ENCODE results near the gene APOL3. TPM values are rescaled to one million over a fixed set of nuclear protein-coding genes. Genes with fewer than 3 reads are reported as not detected.
"Not testable (repeated sequence)": the region's sequence is repeated elsewhere in the genome, so short reads cannot be mapped to it uniquely, and the experiment has no call there.

The APOL3 gene
- total and polyA plus RNA-seq, 11 donors, result 16.9 to 103 (median 24.5) TPM

DNA sequence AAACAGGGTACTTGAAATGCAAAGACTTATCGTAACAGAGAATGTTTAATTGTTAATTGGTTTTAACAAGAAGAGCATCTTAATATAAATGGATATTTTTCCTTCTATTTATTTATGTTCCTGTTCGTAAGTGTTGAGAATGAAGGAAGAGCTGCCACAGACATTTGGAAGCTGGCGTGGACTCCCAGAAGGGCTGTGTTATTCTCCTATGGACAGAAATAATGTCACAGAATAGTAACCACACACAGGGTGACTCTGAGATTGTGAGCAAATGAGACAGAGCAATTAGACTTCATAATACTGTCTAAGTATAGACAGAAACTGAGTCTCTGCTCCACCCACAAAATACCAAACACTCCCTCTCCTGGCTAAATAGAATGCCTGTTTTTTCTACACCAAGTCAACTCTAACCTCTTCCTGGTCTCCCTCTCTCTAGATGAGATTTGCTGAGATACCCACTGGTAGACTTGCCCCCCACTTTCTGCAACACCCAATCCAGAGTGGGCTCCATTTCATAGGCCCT, 6.1 kb downstream of the APOL3 start:
- Histone ChIP-seq H3K9me3 (no peaks in the 10 kb centered on the region), H3K36me3 (peaks cover 0 to 44% (median 5%) of the 10 kb centered on the region in 9 donors), H3K4me1 (peaks cover 11 to 97% (median 59%) of the 10 kb centered on the region in 12 donors), H3K27me3 (no peaks in the 10 kb centered on the region), H3K27ac (peak overlapping the region; percentile 86 to 97 (median 91)), H3K4me3 (peak overlapping the region in 1 of 12 donors; percentile 72)
- ATAC-seq, result no peak
- no peak for DNase-seq
- TF ChIP-seq POLR2A (IDR thresholded peaks at IDR 0.05), result no peak
- TF ChIP-seq, protein P1, sequence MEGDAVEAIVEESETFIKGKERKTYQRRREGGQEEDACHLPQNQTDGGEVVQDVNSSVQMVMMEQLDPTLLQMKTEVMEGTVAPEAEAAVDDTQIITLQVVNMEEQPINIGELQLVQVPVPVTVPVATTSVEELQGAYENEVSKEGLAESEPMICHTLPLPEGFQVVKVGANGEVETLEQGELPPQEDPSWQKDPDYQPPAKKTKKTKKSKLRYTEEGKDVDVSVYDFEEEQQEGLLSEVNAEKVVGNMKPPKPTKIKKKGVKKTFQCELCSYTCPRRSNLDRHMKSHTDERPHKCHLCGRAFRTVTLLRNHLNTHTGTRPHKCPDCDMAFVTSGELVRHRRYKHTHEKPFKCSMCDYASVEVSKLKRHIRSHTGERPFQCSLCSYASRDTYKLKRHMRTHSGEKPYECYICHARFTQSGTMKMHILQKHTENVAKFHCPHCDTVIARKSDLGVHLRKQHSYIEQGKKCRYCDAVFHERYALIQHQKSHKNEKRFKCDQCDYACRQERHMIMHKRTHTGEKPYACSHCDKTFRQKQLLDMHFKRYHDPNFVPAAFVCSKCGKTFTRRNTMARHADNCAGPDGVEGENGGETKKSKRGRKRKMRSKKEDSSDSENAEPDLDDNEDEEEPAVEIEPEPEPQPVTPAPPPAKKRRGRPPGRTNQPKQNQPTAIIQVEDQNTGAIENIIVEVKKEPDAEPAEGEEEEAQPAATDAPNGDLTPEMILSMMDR (IDR thresholded peaks at IDR 0.05), result peak in 1 of 12 donors; percentile 8
- intact Hi-C loops (cut with DNase I), result loop anchor here in 2 of 10 donors (10.0 kb wide), 2 partner anchors 70 to 80 kb away; partner anchors contain the start of gene APOL2 (in 1 of the 2)
- 83 to 91% (median 89%) methylated on average over 3 of the region's 3 CpGs for WGBS, 4 donors

DNA sequence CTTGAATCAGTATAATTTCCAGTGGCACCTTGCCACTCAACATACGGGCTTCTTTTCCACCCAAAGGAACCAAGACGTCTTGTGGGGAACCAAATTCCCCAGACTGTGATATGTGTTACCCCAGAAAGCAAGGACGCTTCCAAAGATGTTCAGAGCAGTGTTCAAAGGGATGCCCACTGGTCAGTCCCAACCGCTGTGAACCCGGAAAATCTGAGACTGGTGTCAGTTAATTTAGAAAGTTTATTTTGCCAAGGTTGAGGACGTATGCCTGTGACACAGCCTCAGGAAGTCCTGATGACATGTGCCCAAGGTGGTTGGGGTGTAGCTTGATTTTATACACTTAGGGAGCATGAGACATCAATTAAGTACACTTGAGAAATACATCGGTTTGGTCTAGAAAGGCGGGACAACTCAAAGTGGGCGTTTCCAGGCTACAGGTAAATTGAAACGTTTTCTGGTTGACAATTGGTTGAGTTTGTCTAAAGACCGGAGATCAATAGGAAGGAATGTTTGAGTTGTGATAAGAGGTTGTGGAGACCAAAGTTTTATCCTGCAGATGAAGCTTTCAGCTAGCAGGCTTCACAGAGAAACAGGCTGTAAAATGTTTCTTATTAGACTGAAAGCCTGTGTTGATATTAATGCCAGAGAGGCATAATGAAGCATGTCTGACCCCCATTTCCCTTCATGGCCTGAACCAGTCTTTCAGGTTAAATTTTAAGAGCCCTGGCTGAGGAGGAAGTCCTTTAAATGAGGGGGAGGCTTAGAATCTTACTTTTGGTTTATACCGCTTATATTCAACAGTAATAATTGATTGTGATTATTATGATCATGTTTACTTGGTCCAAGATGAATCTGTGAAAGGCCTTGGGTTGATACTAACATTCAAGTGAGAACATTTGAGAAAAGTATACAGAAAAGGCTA, 6.8 kb downstream of the APOL3 start:
- no peaks in the 10 kb centered on the region for H3K27me3 ChIP-seq
- DNase-seq (no peak), ATAC-seq (no peak)
- H3K4me3 ChIP-seq, result no peak overlapping the region
- no peaks in the 10 kb centered on the region for H3K9me3 ChIP-seq
- TF ChIP-seq, protein P1 (IDR thresholded peaks at IDR 0.05), result no peak
- TF ChIP-seq POLR2A (IDR thresholded peaks at IDR 0.05), result no peak
- intact Hi-C loops (cut with DNase I), result loop anchor here in 2 of 10 donors (10.0 kb wide), 2 partner anchors 71 to 81 kb away; partner anchors contain the start of gene APOL2 (in 1 of the 2)
- H3K4me1 ChIP-seq, result peaks cover 11 to 97% (median 60%) of the 10 kb centered on the region in 12 donors
- H3K36me3 ChIP-seq, result peaks cover 0 to 51% (median 13%) of the 10 kb centered on the region in 9 donors
- peak overlapping the region in 10 of 12 donors; percentile 15 to 97 (median 90) for H3K27ac ChIP-seq
- 74 to 84% (median 81%) methylated on average over 12 of the region's 12 CpGs for WGBS, 4 donors

DNA sequence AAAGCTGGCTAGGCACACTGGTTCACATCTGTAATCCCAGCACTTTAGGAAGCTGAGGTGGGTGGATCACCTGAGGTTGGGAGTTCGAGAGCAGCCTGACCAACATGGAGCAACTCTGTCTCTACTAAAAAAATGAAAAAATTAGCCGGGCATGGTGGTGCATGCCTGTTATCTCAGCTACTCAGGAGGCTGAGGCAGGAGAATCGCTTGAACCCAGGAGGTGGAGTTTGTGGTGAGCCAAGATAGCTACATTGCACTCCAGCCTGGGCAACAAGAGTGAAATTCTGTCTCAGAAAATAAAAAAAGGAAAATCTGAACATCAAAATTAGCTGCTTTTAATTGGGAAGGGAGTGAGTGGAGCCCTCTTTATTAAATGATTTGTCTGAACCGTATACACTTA, 7.7 kb downstream of the APOL3 start:
- not testable (repeated sequence) for H3K4me3 ChIP-seq, DNase-seq, ATAC-seq, H3K27me3 ChIP-seq, H3K9me3 ChIP-seq
- H3K36me3 ChIP-seq, result peaks cover 0 to 60% (median 22%) of the 10 kb centered on the region in 9 donors
- 83 to 90% (median 86%) methylated on average over 4 of the region's 4 CpGs for WGBS, 4 donors
- peaks cover 11 to 90% (median 64%) of the 10 kb centered on the region in 12 donors for H3K4me1 ChIP-seq
- H3K27ac ChIP-seq, result peak overlapping the region in 6 of 12 donors; percentile 9 to 97 (median 69)
- intact Hi-C loops (cut with DNase I), result loop anchor here in 2 of 10 donors (10.0 kb wide), 2 partner anchors 72 to 82 kb away; partner anchors contain the start of gene APOL2 (in 1 of the 2)

DNA sequence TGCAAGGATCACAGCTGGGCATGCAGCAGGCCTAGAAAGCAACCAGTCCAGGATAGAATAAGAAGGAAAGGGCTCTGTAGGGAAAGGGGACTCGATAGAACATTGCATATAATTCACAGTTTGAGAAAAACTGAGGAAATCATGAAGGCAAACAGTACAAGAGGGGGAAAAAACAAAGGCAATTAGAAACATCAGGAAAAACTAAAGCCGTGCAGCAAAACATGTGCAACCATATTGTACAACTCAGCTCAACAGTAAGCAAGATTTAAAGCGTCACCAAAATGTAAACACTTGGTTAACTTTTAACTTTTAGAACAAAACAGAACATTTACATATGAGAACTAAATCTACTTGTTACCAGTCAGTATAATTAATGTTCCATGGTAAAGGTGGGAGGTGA, 8.5 kb downstream of the APOL3 start:
- Histone ChIP-seq H3K4me3 (peak overlapping the region in 1 of 12 donors; percentile 5), H3K36me3 (peaks cover 0 to 68% (median 28%) of the 10 kb centered on the region in 9 donors), H3K4me1 (peaks cover 16 to 90% (median 71%) of the 10 kb centered on the region in 12 donors), H3K9me3 (no peaks in the 10 kb centered on the region), H3K27me3 (no peaks in the 10 kb centered on the region), H3K27ac (peak overlapping the region in 10 of 12 donors; percentile 23 to 93 (median 48))
- ATAC-seq (no peak), DNase-seq (no peak)
- TF ChIP-seq POLR2A (IDR thresholded peaks at IDR 0.05), result no peak
- TF ChIP-seq, protein P1 (IDR thresholded peaks at IDR 0.05), result no peak
- intact Hi-C loops (cut with DNase I), result loop anchor here in 2 of 10 donors (10.0 kb wide), 2 partner anchors 73 to 83 kb away; partner anchors contain the start of gene APOL2 (in 1 of the 2)
- 74 to 88% (median 85%) methylated on average over 3 of the region's 3 CpGs for WGBS, 4 donors

All from heart left ventricle (tissue), 16 donors.